Lower leg skin (tissue), 3 donors: ENCODE measurements around the gene STRBP.

ENCODE experiments used
- POLR2A ChIP-seq, 2 donors: fragments of 450-650 bp; IDR thresholded peaks; one replicate each; pipeline ENCODE4 v1.6.1; 2016 to 2017; ENCODE audit warnings: antibody characterized with exemption in 2 of 2, mild to moderate bottlenecking in 1 of 2, moderate library complexity in 1 of 2
- TF ChIP-seq, protein P1 (sequence below), 3 donors: fragments of 450-650 bp; IDR thresholded peaks; one replicate each; pipeline ENCODE4 v1.5.1; 2016; ENCODE audit warnings: antibody characterized with exemption in 3 of 3, mild to moderate bottlenecking in 3 of 3, moderate library complexity in 2 of 3

- TF ChIP-seq, protein P1, sequence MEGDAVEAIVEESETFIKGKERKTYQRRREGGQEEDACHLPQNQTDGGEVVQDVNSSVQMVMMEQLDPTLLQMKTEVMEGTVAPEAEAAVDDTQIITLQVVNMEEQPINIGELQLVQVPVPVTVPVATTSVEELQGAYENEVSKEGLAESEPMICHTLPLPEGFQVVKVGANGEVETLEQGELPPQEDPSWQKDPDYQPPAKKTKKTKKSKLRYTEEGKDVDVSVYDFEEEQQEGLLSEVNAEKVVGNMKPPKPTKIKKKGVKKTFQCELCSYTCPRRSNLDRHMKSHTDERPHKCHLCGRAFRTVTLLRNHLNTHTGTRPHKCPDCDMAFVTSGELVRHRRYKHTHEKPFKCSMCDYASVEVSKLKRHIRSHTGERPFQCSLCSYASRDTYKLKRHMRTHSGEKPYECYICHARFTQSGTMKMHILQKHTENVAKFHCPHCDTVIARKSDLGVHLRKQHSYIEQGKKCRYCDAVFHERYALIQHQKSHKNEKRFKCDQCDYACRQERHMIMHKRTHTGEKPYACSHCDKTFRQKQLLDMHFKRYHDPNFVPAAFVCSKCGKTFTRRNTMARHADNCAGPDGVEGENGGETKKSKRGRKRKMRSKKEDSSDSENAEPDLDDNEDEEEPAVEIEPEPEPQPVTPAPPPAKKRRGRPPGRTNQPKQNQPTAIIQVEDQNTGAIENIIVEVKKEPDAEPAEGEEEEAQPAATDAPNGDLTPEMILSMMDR (IDR thresholded peaks at IDR 0.05): no peak
- TF ChIP-seq POLR2A (IDR thresholded peaks at IDR 0.05): no peak
Observed at GRCh38 chr9:123105490-123105889, 162.9 kb downstream of the STRBP start.
